Activated T-cell treated with anti-CD3 and anti-CD28 coated beads, Interleukin-2, amount 50 U/mL, for 4 hours (primary cell): Measurements from ENCODE around the gene SSTR4. TPM values are rescaled to one million over a fixed set of nuclear protein-coding genes. Genes with fewer than 3 reads are reported as not detected.
"Not testable (repeated sequence)": the region's sequence is repeated elsewhere in the genome, so short reads cannot be mapped to it uniquely, and the experiment has no call there.

Experiments
- ATAC-seq, 2 donors: fragments of 200-7000 bp; cut with Tn5 transposase; one replicate each; pipeline ENCODE4 v1.10.0; 2021
- DNase-seq: peaks from one replicate; pipeline ENCODE4 v3.0.0-alpha.2; 2020
- H3K27me3 Mint-ChIP-seq: one replicate; pipeline ENCODE4 v1.8.0; 2021; ENCODE audit warnings: low read depth, mixed read lengths
- H3K36me3 Mint-ChIP-seq: one replicate; pipeline ENCODE4 v1.8.0; 2022; ENCODE audit warnings: mixed read lengths; ENCODE audit not compliant: insufficient read depth
- H3K4me1 Mint-ChIP-seq: one replicate; pipeline ENCODE4 v1.8.0; 2021; ENCODE audit warnings: low read depth, mixed read lengths
- H3K4me3 Mint-ChIP-seq: one replicate; pipeline ENCODE4 v1.8.0; 2021; ENCODE audit warnings: mild to moderate bottlenecking, moderate library complexity, mixed read lengths
- H3K9me3 Mint-ChIP-seq: one replicate; pipeline ENCODE4 v1.8.0; 2021; ENCODE audit warnings: mixed read lengths
- total RNA-seq, 3 donors: library from RNA; stranded (reverse); gene quantifications; one replicate each; pipeline ENCODE4 v1.2.1, GENCODE V29; 2021

The SSTR4 gene
- total RNA-seq, 3 donors from 2014 or later, result not detected

DNA sequence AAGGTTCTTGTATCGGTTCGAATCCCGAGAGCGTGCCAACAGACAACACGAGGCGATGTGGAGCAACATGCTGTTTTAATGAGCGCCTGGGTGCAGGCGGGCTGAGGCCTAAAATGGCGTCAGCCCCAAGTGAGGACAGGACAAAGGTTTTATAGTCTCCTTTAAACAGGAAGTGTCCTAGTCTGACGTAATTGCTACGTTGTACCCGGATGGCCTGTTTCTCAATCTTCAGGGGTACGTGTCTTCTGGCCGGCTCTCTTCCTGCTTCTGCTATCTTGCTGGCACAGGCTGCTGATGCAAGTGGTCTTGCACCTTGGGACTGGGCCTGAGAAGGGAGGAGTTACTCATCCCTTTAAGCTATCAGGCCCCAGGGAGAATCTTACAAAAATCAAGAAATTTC lies 9.6 kb upstream of the SSTR4 start:
- not testable (repeated sequence) for ATAC-seq, H3K4me3 Mint-ChIP-seq

DNA sequence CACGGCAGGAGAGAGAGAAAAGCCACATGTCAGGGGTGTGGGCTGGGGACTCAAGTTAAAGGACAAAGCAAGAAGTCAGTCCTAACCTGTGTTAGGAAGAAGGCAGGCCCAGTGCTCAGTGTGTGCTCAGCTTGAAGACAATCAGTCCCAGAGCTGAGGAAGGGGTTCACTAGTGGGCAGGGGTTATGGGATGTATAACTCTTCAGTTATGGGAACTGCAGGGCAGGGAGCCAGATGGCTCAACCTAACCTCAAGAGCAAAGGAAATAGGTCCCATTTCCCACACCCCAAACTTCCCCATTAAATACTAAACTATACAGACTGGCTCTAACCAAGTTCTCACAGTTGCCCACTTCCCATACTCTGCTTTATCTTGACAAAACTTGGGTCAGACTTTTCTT lies 7.4 kb upstream of the SSTR4 start:
- H3K9me3 Mint-ChIP-seq, result no peaks in the 10 kb centered on the region

More for the DNA sequence above, 9.6 kb upstream of the SSTR4 start:
- not testable (repeated sequence) for H3K27me3 Mint-ChIP-seq, DNase-seq, H3K4me1 Mint-ChIP-seq, H3K36me3 Mint-ChIP-seq, H3K9me3 Mint-ChIP-seq

DNA sequence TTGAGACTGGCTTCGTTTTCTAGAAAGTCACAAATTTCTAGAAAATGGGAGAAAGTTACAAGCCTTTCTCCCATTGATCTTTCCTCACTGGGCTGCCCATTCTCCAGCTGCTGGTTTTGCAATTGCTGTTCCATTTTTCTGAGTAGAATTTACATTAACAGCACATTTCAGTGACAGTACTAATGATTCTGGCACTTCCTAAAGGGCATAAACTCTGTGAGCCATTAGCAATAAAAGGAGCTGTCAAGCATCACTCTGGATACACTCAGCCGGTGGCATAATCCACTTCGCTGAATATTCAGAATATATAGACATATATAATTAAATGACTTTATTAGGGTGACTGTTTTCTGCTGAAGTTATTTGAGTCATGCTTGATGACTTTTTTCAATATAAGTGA lies 6.7 kb upstream of the SSTR4 start:
- Mint-ChIP-seq H3K36me3 (no peaks in the 10 kb centered on the region), H3K4me1 (no peaks in the 10 kb centered on the region), H3K27me3 (peaks cover 11% of the 10 kb centered on the region), H3K9me3 (no peaks in the 10 kb centered on the region), H3K4me3 (no peak overlapping the region)
- DNase-seq (no peak), ATAC-seq (no peak)

More for the DNA sequence above, 7.4 kb upstream of the SSTR4 start:
- Mint-ChIP-seq H3K27me3 (peaks cover 5% of the 10 kb centered on the region), H3K36me3 (no peaks in the 10 kb centered on the region), H3K4me3 (no peak overlapping the region), H3K4me1 (no peaks in the 10 kb centered on the region)
- DNase-seq (no peak), ATAC-seq (no peak)

DNA sequence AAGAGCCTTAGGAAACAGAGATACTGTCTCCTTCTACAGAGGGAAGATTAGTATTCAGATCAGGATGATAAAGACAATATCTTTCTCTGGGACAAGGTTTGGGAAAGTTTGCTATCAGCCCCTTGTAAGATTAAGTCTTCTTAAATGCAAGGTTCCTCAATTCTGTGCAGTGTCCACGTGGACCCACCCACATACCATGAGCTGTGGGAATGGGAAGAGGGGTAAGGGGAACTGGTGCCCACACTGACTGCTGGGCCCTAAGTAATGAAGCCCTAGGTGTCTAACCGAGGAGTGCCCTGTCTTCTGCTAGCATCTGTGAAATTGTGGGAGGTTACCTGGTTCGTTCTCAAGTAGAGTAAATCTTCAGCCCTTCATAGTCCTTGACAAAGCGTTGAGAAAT lies 5.8 kb upstream of the SSTR4 start:
- Mint-ChIP-seq H3K36me3 (no peaks in the 10 kb centered on the region), H3K9me3 (no peaks in the 10 kb centered on the region), H3K4me3 (no peak overlapping the region), H3K4me1 (no peaks in the 10 kb centered on the region), H3K27me3 (peaks cover 14% of the 10 kb centered on the region)
- DNase-seq, result no peak
- ATAC-seq, result no peak

DNA sequence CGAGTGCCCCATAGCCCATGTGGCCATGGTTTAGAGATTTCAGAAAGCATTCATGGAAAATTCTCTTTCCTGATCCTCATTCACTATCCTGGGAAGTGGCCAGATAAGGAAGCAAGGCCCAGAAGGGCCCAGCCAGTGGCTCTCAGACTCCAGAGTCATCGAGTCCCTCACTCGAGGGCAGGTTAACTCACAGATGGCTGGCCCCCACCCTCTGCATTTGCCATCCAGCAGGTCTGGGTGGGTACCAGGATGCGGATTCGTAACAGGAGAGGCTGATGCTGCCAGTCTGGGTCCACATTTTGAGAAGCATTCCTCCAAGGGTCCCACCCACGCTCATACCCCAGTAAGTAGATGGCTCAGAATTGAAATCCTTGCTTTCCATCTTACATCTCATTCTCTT lies 3.8 kb upstream of the SSTR4 start:
- no peak overlapping the region for H3K4me3 Mint-ChIP-seq
- no peaks in the 10 kb centered on the region for H3K4me1 Mint-ChIP-seq
- no peaks in the 10 kb centered on the region for H3K36me3 Mint-ChIP-seq
- H3K9me3 Mint-ChIP-seq, result no peaks in the 10 kb centered on the region
- DNase-seq, result no peak
- no peak for ATAC-seq
- peaks cover 19% of the 10 kb centered on the region for H3K27me3 Mint-ChIP-seq

DNA sequence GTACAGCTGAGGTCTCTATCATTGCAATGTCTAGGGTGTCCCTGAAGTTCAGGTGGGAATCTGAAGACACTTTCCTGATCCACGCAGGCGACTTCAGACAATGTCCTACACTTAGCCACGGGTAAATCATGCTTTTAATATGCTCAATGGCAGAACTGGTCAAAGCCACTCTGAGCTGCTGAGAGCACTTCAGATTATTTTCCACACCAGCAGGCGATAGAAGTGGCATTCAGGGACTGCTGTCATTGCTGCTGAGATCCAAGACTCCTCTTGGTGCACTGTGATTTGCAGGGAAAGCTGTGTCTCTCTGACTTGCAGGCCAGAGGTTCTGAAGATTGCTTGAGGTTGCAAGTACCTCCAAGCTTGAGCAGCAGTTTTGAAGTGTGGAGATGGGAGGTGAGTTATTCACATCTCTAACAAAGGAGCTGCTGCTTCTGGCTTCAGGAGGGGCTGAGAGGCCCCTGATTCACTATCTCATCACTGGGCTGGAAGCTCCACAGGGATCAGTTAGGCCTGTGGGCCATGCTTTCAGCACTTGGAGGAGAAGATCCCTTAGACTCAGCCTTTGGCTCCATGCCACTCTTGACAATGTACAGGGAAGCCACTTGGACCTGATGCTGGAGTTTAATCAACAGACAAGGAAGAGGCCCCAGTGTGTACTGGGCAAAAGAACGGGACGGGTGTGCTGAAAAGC lies 2.9 kb upstream of the SSTR4 start:
- Mint-ChIP-seq H3K36me3 (no peaks in the 10 kb centered on the region), H3K4me3 (no peak overlapping the region), H3K27me3 (peaks cover 22% of the 10 kb centered on the region), H3K9me3 (no peaks in the 10 kb centered on the region), H3K4me1 (no peaks in the 10 kb centered on the region)
- no peak for ATAC-seq
- DNase-seq, result no peak

DNA sequence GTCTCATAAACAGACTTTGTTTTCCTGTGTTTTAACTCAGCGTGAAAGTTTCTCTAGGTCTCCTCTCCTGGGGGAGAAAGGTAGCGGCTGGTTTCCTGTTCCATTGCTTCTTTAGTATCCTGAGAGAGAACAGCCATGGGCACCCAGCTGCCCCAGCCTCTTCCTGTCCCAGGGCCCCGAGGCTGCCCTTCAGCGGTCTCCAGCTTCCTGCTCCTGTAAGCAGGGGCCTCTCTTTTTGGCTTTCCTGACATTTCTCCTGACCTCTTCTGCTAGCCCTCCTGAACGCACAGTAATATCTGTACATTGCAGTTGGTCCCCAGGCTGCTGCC lies 2.4 kb upstream of the SSTR4 start:
- Mint-ChIP-seq H3K4me3 (no peak overlapping the region), H3K4me1 (no peaks in the 10 kb centered on the region), H3K27me3 (peaks cover 22% of the 10 kb centered on the region), H3K36me3 (no peaks in the 10 kb centered on the region), H3K9me3 (no peaks in the 10 kb centered on the region)
- DNase-seq, result no peak
- no peak for ATAC-seq

DNA sequence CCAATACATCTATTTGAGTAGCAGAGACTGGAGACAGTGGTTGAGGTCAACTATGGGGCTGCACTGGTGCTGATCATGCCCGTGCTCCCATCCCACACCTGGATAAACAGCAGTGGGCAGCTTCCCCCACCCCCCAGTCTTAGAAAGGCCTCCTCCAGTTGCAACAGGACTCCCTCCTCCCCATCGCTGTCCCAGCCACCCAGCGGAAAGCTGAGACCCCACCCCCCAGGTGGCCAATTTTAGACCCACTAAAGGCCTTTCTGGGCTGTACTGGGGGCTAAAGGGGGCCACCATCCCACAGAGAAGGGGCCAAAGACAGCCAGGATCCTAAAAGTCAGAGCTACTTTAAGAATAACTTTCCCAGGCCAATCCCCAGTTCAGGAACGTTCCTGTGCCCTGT lies 1.2 kb upstream of the SSTR4 start:
- H3K27me3 Mint-ChIP-seq, result peaks cover 25% of the 10 kb centered on the region
- no peak for DNase-seq
- no peak for ATAC-seq
- no peak overlapping the region for H3K4me3 Mint-ChIP-seq
- H3K36me3 Mint-ChIP-seq, result no peaks in the 10 kb centered on the region
- no peaks in the 10 kb centered on the region for H3K9me3 Mint-ChIP-seq
- no peaks in the 10 kb centered on the region for H3K4me1 Mint-ChIP-seq

DNA sequence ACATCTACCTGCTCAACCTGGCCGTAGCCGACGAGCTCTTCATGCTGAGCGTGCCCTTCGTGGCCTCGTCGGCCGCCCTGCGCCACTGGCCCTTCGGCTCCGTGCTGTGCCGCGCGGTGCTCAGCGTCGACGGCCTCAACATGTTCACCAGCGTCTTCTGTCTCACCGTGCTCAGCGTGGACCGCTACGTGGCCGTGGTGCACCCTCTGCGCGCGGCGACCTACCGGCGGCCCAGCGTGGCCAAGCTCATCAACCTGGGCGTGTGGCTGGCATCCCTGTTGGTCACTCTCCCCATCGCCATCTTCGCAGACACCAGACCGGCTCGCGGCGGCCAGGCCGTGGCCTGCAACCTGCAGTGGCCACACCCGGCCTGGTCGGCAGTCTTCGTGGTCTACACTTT lies 619 bp downstream of the SSTR4 start:
- no peaks in the 10 kb centered on the region for H3K4me1 Mint-ChIP-seq
- ATAC-seq (no peak), DNase-seq (no peak)
- H3K4me3 Mint-ChIP-seq, result no peak overlapping the region
- peaks cover 27% of the 10 kb centered on the region for H3K27me3 Mint-ChIP-seq
- H3K9me3 Mint-ChIP-seq, result no peaks in the 10 kb centered on the region
- no peaks in the 10 kb centered on the region for H3K36me3 Mint-ChIP-seq

DNA sequence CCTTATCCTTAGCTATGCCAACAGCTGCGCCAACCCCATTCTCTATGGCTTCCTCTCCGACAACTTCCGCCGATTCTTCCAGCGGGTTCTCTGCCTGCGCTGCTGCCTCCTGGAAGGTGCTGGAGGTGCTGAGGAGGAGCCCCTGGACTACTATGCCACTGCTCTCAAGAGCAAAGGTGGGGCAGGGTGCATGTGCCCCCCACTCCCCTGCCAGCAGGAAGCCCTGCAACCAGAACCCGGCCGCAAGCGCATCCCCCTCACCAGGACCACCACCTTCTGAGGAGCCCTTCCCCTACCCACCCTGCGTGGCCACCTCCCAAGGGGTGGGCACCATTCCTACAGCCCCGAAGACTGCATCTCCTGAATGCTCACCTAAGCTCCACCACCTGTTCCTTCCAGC lies 1.3 kb downstream of the SSTR4 start:
- ATAC-seq (no peak), DNase-seq (no peak)
- no peaks in the 10 kb centered on the region for H3K9me3 Mint-ChIP-seq
- H3K4me1 Mint-ChIP-seq, result no peaks in the 10 kb centered on the region
- peaks cover 28% of the 10 kb centered on the region for H3K27me3 Mint-ChIP-seq
- no peak overlapping the region for H3K4me3 Mint-ChIP-seq
- H3K36me3 Mint-ChIP-seq, result no peaks in the 10 kb centered on the region

DNA sequence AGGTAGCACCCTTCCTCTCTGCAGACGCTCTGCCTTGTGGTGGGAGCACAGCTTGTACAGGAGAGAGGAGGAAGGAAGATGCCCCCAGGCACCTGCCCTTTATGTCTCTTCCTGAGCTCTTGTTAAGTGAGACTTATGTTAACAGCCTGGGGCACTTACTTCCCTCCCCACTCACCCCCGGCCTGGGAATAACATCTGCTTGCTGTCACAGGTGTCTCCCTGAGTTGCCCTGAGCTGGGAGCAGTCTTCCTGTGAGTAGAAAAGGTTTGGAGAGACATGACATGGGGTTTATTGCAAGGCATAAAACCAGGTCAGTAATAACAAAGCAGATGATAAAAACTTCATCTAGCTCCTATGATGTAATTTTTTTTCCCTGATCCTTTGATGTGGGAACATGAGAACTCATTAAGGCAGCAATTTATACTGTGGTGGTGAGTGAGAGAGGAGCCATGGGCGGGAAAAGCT lies 1.9 kb downstream of the SSTR4 start:
- peaks cover 23% of the 10 kb centered on the region for H3K27me3 Mint-ChIP-seq
- no peaks in the 10 kb centered on the region for H3K4me1 Mint-ChIP-seq
- no peak for DNase-seq
- H3K36me3 Mint-ChIP-seq, result no peaks in the 10 kb centered on the region
- ATAC-seq, result no peak
- no peak overlapping the region for H3K4me3 Mint-ChIP-seq
- H3K9me3 Mint-ChIP-seq, result no peaks in the 10 kb centered on the region

DNA sequence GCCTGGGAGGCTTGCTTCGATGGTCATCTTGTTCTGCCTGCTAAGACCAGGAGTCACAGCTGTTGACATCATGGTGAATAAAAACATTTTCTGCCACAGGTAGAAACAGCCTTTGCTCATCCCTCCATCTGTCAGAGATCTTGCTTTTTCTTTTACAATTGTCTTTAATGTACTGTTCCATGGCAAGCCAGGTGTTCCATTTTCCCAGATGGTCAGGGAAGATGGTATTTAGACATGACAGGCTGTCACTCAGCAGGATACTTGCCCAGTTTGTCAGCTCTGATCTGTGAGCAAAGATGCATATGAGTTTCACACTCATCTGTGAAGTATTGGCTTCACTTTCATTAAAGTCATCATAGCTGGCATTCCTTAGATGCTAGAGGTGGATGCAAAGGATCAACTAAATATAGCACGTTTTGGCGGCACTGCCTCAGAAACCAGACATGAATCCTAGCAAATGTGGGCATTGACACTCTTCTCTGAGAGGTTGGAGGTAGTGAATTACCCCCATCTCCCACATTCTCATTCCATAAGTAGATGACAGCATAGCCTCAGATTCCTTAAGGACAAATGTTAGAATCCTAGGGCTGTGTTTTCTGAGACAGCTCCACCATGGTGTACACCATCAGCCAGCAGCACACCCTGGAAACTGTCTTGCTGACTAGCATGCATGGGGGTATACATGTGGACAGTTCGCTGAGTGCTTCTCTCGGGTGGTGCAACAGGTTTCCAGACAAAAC lies 4.2 kb downstream of the SSTR4 start:
- H3K27me3 Mint-ChIP-seq, result peaks cover 17% of the 10 kb centered on the region
- DNase-seq, result no peak
- no peaks in the 10 kb centered on the region for H3K36me3 Mint-ChIP-seq
- H3K9me3 Mint-ChIP-seq, result no peaks in the 10 kb centered on the region
- ATAC-seq, result no peak
- H3K4me3 Mint-ChIP-seq, result no peak overlapping the region
- no peaks in the 10 kb centered on the region for H3K4me1 Mint-ChIP-seq

DNA sequence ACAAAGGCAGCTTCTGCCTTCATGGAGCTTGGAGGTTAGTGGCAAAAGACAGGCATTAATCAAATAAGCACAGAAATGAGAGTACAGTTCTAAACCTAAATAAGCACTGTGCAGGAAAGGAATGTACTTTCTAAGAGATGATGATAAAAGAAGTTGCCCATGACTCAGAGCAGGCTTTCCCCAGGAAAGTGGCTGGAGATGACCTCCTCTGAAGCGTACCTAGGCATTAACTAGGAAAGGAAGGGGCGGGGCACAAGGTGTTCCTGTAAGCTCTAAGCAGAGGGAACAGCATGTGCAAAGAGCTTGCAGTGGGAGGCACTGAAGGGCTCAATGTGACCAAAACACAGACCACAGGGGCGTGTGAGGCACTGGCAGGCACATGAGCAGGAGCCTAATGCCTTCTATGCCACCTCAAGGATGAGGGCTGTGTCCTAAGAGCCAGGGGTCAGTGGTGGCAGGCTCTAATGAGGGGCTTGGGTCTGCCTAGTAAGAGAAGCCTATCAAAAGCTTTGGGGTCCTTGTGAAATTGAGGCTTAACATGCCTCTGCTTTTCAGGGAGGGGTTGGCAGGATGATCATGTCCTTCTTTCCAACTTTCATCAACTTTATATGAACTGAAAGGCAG lies 4.9 kb downstream of the SSTR4 start:
- Mint-ChIP-seq H3K27me3 (peaks cover 15% of the 10 kb centered on the region), H3K4me3 (no peak overlapping the region), H3K36me3 (no peaks in the 10 kb centered on the region), H3K9me3 (no peaks in the 10 kb centered on the region), H3K4me1 (no peaks in the 10 kb centered on the region)
- ATAC-seq, result no peak
- no peak for DNase-seq

DNA sequence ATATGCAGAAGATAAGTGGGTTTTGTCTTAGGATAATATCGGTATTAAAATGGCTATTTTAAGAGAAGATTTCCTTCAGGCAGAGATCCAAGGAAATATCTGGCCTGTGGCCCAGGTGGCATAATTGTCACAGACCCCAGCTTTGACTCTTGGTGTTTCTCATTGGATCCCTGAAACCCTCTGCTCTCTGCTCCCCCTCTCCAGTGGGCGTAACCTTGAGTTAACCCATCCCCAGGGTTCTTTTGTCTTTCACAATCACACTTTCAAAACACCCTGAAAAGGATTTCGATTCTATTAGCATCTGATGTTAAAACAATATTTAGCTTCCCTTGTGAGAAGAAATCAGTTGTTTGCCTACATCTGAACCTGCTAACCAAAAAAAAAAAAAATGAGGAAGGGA lies 7.2 kb downstream of the SSTR4 start:
- no peak for ATAC-seq
- no peak overlapping the region for H3K4me3 Mint-ChIP-seq

DNA sequence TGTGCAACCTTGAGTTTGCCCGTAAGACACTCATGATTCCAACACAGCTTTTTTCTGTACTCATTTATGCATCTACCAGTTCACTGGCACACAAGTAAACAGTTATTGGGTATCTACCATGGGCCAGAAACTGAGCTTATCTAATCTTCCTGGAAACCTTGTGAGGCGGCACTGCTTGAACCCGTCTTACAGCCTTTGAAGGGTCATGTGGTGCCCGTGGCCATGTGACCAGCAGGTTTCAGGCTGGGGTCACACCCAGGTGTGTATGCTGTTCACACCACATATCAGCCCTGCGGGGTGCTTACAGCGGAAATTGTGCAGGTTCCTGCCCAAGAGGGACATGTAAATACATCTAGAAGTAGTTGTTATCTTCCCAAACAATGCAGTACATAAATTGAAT lies 8.3 kb downstream of the SSTR4 start:
- ATAC-seq (no peak), DNase-seq (no peak)
- H3K4me1 Mint-ChIP-seq, result no peaks in the 10 kb centered on the region
- H3K9me3 Mint-ChIP-seq, result no peaks in the 10 kb centered on the region
- H3K4me3 Mint-ChIP-seq, result no peak overlapping the region
- no peaks in the 10 kb centered on the region for H3K36me3 Mint-ChIP-seq
- H3K27me3 Mint-ChIP-seq, result peaks cover 31% of the 10 kb centered on the region

More for the DNA sequence above, 7.2 kb downstream of the SSTR4 start:
- H3K9me3 Mint-ChIP-seq, result no peaks in the 10 kb centered on the region
- no peaks in the 10 kb centered on the region for H3K4me1 Mint-ChIP-seq
- H3K27me3 Mint-ChIP-seq, result peaks cover 24% of the 10 kb centered on the region
- DNase-seq, result no peak
- H3K36me3 Mint-ChIP-seq, result no peaks in the 10 kb centered on the region
